GM18867 (cell line): ENCODE results near the gene IRX4.

Source experiments
- ATAC-seq: cut with Tn5 transposase; IDR thresholded peaks from one replicate; pipeline ENCODE4 v1.9.1; 2021; ENCODE audit warnings: mild to moderate bottlenecking, moderate library complexity; ENCODE audit not compliant: unreplicated experiment

IRX4 gene

DNA sequence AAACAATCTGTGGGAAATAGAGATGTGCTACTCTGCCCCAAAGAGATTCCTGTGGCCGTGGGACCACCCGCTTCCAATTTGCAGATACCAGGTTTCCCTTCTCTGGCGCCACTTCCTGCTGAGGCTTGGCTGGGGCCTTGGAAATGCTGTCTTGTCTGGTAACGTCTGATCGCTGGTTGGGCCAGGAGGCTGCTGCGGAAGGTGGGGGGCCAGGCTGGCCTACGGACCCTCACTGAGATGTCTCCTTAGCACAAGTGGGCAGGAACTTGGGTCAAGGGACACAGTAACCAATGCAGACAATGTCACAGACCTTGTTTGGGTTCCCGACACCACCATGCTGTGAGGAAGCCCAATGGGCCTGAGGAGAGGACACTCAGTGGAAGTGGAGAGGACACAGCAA is 31.7 kb upstream of the IRX4 start:
- no peak for ATAC-seq

DNA sequence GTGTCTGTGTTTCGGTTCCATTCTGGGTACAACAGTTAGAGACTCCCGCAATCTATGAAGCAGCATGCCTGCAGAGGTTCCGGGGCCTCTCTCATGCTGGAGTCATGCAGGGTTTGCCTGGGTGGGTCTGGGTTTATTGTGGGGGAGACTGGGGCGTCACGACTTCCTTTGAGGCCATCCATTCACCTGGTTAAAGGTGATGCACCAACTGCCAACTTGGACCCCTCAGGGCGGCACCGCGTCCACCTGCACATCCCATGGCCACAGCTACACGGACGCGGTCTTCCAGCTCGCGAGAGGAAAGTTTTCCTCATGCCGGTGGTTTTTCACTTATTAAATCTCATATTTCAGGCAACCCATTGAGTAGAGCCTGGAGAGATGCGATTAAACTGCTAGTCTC is 30.9 kb upstream of the IRX4 start:
- ATAC-seq: no peak

DNA sequence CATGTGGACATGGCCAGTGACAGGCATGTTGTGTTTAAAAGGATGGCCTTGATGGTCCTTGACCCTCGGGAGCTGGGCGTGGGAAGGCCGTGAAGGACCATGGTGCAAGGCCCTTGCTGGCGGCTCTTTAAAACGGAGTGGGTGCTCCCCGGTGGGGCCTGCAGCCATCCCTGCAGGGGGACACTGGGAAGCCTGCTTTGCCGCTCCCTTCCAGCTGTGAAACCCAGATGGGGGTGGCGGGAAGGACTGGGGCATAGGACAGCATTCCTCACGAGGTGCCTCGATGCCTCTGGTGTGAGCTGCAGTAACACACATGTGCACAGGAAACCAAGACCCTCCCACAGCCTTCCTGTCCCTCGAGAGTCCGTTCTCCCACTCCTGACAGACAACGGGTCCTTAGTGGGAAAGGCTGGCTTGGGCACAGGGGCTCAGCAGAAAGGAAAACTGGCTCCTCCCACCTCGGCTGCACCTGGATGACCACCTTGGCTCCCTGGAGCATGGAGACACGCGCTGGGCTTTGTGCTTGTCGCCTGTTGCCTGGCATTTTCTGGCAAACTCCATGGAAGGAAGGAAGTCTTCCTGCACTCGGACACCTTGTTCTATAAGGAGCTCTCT is 30.3 kb upstream of the IRX4 start:
- no peak for ATAC-seq

DNA sequence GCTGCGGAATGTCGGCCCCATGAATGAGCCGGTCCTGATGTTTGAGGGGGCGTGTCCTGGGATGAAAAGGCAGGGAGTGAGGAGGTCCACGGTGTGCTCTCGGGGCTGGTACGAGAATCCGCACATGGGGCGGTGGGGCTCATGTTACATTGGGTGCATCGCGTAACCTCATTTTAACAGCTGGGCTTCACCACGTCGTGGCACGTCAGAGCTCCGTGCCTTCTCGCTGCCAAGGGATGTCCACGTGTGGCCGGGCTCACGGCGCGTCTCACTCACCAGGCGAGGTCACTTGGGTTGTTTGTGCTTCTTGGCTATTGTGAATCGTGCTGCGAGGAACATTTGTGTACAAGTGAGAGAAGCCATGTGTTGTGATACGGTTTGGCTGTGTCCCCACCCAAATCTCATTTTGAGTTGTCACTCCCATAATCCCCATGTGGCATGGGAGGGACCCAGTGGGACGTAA is 29.1 kb upstream of the IRX4 start:
- no peak for ATAC-seq

DNA sequence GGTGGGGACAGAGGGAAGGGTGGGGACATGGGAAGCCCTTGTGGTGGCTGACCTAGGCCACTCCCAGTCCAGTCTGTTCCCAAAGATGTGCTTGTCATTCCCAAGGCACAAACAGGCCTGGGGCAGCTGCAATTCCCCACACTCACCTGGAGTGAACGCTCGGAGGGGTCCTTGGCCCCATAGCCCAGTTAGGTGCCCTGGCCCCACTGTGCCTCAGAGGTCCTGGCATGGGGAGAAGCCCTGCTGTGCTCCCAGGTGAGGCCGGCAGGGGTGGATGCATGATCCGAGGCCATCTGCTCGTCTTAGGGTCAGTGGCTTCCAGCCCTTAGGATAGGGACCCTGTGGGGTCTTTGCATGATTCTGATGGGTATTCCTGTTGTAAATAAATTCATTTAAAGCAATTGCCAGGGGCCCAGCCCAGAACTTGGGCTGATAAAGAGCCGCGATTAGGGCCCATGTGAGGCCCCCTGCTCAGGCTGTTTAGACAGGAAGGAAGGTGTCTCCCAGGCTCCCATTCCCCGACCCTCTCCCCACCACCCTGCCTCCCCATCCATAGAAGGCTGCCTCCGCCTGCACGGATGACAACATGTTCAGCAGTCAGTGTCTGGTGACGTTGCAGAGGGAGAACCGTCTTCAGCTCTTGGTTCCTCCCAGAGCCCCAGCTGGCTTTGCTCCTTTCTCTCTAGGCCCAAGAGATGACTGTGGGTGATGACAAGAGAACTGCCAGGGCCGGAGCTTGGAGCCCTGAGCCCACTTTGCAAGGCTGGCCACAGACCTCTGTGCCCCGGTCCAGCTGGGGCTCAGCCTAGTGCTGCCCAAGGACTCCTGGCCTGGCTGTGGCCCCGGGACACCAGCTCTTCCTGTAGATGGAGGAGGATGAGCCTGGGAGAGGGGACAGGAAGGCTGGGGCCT is 28.4 kb upstream of the IRX4 start:
- ATAC-seq: no peak

DNA sequence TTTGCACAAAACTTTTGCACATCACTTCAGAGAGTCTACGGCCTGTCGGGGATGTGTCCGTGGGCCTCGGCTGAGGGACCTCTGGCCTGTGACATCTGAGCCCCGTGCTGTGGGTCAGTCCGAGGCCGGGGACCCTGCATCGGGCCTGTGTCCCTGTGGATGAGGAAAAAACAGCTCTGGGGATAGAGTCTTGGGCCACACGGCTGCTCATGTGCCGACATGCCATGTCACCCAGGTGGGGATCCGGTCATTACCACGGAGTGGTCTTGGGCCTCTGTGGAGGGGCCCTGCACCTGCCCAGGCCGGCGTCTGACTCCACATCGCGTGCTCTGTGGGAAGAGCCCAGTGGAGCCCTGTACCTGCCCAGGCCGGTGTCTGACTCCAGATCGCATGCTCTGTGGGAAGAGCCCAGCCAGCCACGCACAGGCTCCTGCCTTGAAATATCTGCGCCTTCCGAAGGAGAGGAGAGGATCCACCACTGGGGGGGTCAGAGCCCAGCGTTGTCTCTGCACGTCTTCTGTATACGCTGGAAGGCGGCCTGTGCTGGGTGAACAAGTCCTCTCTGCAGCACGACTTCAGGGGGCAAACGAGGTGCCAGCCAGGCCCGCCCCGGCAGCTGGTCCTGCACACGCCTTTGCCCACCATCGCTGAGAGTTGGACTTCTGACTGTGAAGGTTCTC is 27.5 kb upstream of the IRX4 start:
- ATAC-seq: no peak

DNA sequence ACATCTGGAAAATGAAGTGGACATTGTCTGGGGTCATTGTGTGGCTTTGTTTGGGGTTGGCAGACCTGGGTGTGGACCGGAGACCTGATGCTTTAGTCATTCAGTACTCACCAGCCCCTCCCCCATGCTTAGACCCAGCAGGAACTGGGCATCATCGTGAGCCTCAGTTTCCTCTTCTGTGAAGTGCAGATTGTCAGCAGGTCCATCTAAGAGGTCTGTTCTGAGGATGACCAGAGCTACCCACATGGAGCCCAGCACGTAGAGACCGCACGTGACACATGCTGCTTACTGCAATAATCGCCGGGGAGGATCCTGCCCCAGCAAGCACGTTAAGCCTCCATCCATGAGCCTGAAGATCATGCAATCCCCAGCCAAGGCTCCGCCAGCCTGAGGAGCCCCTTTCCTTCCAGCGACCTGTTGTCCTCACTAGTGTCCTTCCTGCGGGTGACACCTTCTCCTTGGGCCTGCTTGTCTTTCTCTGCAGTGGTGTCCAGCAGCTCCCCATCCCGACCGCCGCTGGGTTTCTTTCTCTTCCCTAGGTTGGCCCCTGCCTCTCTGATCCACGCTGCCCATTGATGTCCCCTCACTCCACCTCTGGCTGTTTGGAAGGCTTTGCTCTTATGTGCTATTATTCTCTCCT is 26.7 kb upstream of the IRX4 start:
- no peak for ATAC-seq

DNA sequence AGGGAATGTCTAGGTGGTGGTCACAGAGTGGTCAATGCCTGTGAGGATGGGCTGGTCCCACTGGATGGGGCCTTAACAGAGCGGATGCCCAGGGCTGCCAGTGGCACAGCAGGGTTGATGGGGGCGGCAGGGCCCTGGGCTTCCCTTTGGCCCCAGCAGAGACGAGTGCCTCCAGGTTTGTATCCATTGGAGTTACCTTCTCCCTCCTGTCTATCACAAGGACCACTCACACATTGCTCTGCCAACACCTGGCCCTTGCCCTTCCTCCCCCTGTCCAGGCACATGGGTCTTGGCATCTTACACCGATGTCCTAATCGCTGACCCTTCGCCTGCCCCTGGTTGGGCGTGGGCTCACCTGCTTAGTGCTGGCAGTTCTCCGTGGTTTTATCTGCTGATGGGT is 26.2 kb upstream of the IRX4 start:
- no peak for ATAC-seq

DNA sequence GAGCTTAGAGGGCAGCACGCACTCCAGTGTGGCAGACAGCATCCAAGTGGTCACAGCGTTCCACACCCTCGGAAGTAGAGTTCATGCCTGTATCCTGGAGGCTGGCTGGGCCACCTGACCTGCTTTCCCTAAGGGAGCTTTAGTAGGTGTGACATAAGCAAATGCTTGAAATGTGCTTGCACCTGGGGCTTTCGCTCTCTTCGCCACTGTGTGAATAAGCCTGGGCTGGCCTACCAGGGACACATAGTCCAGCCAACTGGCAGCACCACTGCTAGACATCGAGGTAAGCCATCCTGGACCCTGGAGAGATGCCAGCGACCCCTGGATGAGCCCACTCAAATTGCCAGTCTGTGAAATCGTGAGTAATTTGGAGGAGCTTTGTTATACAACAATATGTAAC is 24.9 kb upstream of the IRX4 start:
- ATAC-seq: no peak

DNA sequence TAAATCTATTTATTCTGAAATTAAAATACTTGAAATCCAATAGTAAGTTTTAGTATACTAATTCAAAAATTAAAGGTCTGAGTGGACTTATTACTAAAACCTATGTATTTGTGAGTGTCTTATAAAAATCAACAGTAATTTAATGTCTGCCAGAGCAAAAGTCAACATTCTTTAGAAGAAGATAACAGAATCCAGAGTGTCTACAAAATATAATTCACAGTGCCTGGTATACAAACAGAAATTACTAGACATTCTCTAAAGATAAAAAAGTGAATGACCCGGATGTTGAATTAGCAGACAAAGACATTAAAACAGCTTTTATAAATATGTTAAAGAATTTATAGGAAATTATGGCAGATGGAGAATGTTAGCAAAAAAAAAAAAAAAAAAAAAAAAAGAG is 22.4 kb upstream of the IRX4 start:
- ATAC-seq: no peak

DNA sequence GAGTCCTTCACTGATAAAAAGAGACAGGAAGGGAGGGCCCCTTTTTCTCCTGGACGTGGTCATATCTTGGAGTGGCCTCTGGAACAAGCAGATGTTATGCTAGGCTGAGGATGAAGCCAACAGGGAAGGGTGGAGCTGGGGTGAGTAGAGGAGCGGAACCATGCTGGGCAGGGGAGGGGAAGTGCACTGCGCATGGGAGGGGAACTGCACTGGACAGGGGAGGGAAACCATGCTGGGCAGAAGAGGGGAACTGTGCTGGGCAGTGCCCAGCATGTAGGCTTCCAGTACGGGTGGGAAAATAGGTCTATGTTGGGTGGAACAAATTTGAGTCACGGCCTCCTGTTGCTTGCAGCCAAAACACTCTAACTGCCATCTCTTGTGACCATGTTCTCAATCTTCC is 19.3 kb upstream of the IRX4 start:
- no peak for ATAC-seq

DNA sequence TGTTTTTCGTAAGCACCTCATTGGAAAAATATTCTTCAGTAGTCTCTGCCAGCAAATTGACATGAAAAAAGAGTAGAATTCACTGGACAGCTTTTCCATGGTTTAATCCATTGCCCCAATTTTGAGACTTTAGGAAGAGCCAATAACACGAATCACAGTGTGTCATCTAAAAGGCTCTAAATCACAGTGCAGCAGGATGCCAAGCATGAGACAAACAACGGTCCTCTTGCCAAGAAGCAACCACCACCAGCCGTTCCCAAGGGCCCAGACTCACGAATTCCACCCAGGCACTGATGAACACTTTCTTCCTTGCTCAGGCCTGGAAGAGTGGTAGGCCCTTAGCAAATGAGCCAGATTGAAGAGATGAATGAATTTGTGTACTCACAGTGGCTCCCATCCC is 18.3 kb upstream of the IRX4 start:
- no peak for ATAC-seq

DNA sequence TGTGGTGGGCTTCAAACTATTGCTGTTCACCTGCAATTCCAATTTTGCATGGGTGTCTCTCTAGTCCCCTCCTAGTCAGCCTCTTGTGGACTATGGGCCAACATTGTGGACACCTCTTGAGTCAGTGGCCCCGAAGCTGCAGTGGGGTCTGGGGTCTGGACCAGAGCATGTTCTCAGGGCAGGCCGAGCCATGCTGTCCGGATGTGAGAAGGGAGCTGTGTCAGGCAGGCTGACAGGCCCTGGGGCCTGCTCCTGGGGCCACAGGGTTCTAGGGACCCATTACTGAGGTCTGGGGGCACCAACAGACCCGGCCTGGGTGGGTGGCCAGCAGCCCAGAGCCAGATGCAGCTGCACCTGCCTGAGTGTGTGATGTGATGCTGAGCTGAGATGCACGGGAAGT is 16.5 kb upstream of the IRX4 start:
- ATAC-seq: no peak

DNA sequence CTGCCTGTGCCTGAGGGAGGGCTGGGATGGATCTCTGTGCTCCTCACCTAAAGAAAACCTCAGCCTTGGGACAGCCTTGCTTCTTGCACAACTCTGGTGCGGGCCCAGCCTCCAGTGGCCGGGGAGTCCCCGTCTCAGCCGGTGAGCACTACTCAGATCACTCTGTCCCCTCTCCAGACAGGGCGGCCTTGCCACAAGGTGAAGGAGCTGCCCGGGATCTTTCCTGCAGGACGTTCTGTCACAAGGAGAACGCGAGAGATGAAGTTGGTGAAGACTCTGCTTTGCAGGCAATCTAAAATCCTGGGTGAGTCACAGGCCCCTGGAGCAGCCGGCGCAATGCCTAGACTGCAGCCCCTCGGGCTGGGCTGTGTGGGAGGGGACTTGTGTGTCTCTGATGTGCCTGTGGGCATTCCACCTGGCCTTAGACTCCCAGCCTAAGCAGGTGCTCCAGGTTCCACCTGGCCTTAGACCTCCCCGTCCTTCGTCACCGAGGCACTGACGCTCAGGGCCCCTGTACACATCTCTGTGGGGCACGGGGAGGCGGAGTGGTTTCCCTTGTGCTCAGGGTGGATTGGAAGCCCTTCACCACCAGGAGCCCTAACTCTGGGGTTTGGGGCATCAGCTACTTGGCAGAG is 15.2 kb upstream of the IRX4 start:
- no peak for ATAC-seq

DNA sequence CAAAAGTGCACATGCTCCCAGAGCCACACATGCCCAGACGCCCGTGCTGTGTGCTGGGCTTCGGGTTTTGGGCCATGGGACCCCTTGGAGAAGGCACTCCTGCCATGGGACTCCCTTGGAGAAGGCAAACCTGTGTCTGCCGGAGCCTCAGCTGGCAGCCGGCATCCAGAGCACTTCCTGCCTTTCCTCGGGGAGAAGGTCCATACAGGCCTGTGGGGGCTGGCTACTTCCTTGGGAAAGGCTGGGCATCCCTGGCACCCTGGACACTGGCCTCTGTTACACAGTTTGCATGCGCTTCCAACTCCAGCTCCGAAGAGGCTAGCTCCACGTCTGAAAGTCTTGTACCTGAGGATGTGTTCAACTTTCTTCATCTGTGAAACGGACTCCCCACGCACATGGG is 14.7 kb upstream of the IRX4 start:
- ATAC-seq: no peak

DNA sequence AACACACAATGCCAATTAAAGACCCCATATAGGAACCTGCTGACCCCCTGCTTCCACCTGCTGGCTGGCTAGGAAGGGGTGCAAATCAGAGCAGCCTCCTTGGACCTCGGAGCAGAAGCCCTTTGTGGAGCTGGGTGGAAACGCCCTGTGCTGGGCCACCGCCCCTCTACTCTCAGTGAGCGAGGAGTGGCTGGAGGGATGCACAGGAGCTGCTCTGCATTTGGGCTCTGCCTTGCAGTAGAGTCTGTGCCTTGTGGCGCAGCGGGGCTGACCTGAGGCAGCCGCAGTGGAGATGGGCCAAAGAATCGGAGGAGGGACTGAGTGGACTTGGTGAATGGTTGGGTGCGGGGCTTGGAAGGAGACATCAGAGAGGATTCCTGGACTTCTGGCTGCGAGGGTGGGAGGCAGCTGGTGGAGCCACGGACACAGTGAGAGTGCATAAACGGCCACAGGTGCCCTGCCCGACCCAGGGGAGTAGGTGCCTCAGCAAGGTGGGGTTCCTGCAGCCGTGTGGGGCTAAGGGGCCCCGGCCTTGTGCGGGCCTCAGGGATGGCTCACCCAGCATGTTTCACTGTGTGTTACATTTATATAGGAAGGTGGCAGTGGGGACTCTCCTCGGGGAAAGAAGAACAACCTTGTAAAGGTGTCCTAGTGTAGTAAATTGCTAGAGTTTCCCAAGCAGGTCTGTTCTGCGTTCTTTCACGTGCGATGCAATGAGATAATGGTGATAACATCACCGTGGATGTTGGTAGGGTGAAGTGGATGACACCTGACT is 14.1 kb upstream of the IRX4 start:
- no peak for ATAC-seq

DNA sequence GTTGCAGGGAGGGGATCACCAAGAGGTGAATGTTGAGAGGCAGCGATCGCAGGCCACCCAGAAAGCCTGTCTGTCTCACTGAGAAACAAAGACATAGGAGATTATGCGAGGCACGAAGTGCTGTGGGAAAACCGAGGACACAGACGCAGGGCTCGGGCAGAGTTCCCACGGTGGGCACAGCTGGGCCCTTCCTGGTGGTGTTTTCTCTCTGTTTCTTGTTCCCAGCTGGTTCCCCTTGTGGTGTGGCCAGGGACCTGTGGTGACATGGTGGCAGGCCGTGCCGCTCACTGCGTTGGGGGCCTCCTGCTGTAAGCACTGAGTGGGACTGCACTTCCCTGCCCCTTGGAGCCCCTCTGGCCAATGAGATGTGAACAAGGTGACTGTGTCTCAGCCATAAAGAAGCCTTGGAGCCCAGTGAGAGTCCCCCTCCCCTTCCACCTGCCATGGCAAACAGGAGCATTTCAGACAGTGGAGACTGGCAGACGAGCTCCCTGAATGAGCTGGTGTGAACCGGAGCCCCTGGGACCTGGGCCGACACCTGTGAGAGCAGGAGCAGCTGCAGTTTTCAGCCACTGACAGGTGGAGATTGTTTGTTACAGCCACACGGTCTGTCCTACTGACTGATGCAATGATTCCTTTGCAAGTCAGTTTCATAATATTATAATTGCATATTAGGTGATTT is 13.2 kb upstream of the IRX4 start:
- no peak for ATAC-seq

DNA sequence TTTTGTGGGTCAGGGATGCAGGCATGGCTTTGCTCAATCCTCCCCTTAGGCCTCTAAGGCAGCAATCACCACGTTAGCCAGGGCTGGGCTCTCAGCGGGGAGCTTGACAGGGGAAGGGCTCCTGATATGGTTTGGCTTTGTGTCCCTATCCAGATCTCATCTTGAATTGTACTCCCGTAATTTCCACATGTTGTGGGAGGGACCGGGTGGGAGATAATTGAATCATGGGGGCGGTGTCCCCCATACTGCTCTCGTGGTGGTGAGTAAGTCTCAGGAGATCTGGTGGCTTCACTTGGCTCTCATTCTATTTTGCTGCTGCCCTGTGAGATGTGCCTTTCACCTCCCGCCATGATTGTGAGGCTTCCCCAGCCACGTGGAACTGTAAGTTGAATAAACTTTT is 11.5 kb upstream of the IRX4 start:
- ATAC-seq: no peak

DNA sequence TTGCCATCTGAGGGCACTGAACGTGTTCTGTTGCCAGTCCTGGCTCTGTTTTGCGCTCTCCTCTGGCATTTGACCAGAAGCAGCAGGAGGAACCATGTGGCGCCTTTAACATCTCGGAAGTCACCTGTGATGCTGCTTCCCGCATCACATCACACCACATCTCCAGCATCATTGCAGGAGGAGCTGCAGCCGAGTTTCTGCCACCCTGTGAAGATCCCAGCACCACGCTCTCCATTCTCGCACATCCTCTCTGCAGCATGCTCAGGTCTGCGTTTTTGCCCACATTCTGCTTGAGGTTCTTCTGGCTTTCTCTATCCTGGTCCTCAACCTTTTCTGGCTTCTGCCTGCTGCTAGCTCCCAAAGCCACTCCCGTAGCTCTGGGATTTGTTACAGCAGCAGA is 11.0 kb upstream of the IRX4 start:
- ATAC-seq: no peak
